NK-92 (cell line): ENCODE data around the gene BMAL1.

Source experiments
- DNase-seq: peaks from one replicate; lab custom pipeline; 2025; ENCODE audit not compliant: unreplicated experiment; lab: John Stamatoyannopoulos, UW

Gene BMAL1

GRCh38 chr11:13338427-13339069 is 61.0 kb downstream of the BMAL1 start:
- DNase-seq = no peak

DNA sequence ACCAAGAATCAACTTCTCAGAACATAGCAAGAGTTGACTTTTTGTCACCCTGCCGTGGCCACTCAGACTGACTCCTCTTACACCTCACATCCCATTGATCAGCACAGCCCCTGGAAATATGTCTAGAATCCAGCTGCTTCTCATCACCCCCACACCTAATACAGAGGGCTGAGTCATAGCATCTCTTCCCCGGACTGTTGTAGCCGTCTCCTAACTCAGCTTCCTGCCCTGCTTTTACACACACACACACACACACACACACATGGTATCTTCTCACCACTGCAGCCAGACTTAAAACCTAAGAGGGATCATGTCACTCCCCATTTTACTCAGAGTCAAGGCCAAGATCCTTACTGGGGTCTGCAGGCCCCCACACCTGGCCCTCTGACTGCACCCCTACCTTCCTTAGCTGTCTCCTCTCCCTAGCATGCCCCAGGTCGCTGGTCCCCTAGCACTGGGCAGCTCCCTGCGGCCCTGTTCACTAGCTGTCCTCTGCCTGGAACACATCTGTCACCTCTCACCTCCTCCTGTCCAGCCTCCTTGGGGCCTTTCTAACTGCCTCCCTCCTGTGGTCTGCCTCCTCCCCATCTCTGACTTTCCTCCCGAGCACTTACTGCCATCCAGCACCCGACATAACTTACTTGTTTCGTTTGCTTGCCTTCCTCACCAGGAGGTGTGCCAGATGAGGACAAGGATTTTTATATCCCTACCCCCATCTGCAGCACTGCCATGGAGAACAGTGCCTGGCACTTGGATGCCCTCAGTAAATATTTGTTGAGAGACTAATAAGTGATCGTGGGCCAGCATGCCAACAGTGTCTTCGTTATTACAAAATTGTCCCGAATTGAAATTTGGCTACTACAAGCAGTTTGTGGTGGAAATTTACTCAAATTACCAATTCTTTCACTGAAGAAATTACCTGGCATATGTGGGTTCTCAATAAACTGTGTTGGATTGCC is 61.9 kb downstream of the BMAL1 start:
- no peak for DNase-seq

DNA sequence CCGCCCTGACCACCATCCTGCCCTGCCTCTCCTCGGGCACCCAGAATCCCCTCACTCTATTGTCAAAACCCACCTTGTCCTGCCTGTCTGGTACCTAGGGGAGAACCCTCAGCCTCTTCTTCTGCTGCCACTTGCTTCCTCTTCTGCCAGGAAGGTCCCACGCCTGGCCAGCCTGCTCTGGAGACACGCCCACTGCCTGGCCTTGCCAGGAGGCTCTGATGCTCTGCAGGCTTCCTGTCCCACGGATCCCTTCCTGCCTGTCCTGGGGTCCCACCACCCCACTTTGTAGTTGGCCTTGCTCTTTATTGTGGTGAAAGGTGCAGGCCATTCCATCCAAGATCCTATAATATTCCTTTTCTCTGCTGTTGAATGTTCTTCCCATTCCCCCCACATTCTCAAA is 63.4 kb downstream of the BMAL1 start:
- no peak for DNase-seq

GRCh38 chr11:13343067-13343466 is 65.5 kb downstream of the BMAL1 start:
- DNase-seq = no peak

DNA sequence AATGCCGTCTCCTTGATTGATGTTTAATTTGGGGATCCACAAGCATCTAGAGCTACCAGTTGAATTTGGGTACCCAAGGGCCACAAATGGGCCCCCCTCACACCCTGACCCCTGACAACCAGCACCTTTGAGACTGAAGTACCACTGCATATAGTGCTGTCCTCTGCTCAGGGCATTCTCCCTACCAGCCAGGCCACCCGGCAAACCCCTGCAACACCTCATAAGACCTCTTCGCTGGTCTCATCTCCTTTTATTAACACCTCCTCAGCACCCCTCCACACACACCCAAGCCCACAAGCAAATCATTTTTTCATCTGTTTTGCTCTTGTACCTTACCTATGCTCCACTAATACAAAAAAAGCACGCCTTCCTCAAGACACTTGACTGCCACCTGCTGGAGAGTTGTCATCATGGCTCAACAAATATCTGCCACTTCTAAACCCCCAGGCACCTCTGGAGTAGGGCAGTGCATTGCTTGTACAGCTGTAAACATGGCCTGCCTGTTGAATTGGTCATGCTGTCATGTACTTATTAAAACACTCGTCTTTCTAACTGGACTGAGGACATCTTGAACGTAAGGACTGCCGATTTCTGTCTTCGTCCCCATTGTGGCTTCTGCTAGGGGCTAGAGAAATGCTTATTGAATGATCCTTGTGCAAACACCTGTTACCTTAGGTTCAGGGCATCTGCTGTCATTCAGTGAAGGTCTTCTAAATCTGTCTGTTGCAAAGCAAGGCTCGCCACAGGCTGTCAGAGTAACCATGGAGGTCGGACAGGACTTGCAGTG is 66.5 kb downstream of the BMAL1 start:
- peak; percentile 2 for DNase-seq

GRCh38 chr11:13344818-13345217 is 67.2 kb downstream of the BMAL1 start:
- no peak for DNase-seq

- no peak for DNase-seq
Measured at GRCh38 chr11:13346470-13346869, 68.9 kb downstream of the BMAL1 start.

- no peak for DNase-seq
Measured at GRCh38 chr11:13347901-13348300, 70.3 kb downstream of the BMAL1 start.

- DNase-seq = no peak
Measured at GRCh38 chr11:13348305-13348704, 70.7 kb downstream of the BMAL1 start.

DNA sequence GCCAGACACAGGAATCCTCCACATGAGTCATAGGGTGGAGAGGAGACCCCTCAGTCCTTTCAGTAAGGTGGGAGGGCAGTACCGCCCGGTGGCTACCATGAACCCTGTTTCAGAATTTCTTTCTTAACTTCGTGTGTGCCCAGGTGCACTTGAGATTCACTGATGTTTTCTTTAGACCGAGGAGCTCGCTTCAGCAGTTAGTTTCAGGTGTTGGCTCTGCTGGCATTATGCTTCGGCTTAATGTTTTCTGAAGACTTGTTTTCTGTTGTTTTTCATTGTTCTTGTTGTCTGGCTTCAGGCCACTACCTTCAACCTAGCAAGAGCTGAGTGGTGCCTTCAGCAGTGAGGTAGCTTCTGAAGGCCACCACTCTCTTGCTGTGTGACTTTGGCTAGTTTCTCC is 71.5 kb downstream of the BMAL1 start:
- DNase-seq = no peak

- no peak for DNase-seq
Measured at GRCh38 chr11:13349581-13349980, 72.0 kb downstream of the BMAL1 start.

DNA sequence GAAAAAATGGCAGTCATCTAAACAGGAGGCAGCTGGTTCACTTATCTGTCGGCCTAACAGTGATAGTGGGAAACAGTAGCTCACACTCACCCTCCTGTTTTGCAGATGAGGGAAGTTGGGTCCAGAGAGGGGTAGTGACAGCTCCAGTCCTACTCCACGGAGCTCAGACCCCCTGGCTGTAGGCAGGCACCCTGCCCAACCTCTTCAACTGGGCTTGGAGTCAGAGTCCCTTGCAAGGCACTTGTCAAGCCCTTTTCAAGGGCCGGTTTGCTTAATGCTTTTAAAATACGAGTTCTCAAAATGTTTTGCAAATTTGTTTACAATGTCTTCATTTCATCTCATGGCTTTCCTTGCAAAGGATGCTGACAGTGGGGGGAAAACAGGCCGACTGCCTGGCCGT is 75.1 kb downstream of the BMAL1 start:
- no peak for DNase-seq

- no peak for DNase-seq
Measured at GRCh38 chr11:13354335-13354734, 76.7 kb downstream of the BMAL1 start.

GRCh38 chr11:13355191-13355590 is 77.6 kb downstream of the BMAL1 start:
- no peak for DNase-seq

DNA sequence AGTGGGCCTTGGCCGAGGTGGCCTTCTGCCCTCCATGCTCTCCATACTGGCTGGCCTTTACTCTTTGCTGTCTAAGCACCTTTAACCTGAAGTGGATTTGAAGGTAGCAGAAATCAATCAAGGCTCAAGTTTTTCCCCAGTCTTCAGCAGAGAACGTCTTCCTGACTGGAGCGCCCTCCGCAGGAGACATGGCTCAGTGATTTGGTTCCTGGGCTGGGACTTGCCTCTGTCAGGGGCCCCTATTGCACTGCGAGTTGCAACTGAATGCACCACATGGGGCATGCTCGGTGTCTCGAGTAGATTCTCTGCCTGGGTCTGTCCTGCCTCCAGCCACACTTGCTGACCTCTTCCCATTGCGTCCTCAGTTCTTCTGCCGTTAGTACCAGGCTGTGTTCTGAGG is 79.6 kb downstream of the BMAL1 start:
- DNase-seq = no peak

GRCh38 chr11:13358596-13359270 is 81.1 kb downstream of the BMAL1 start:
- no peak for DNase-seq

DNA sequence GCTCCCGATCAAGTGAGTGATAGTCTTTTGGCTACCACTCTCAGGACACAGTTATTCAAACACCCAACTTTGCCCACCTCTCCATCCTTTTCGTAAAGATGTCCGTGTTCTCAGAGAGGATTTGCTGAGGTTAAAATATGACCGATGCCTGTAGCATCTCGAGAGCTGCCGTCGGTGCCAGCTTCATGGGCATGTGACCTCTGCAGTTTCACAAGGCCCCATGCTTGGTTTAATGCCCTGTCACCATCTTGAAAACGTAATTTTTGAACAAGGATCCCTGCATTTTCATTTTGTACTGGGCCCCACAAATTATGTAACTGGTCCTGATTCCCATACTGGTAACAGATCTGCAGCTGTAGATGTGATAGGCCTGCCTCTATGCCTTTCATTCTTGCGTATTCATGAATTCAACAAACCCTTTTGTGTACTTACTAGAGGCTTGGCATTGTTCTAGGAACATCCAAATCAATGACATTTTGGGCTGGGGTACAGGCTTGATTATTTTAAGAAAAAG is 85.1 kb downstream of the BMAL1 start:
- DNase-seq = no peak

GRCh38 chr11:13364388-13364787 is 86.8 kb downstream of the BMAL1 start:
- DNase-seq = no peak

GRCh38 chr11:13366266-13367026 is 88.9 kb downstream of the BMAL1 start:
- no peak for DNase-seq

DNA sequence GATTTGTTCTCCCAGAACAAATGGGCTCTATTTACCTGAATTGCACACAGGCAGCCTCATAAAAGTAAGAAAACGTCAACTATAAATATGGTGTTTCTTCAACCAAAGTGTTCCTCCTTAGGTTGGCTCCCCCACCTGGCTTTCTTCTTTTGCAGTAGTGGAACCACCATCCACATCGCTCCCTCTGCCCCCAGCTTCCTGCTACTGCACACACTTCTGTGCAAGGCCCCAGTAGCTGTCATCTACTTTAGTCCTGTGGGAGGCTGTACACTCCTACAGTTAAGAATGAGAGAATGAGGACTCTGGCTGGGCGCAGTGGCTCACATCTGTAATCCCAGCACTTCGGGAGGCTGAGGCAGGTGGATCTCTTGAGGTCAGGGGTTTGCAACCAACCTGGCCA is 89.5 kb downstream of the BMAL1 start:
- DNase-seq = no peak
